HEK293T (cell line): ENCODE data around the gene SEPTIN14.
"Not testable (repeated sequence)": the region's sequence is repeated elsewhere in the genome, so short reads cannot be mapped to it uniquely, and the experiment has no call there.

ENCODE experiments used
- CTCF ChIA-PET: fragments of 350-600 bp; formaldehyde crosslinking; extraction: SDS; loops from one replicate; lab custom pipeline; 2021; ENCODE audit warnings: antibody characterized with exemption, inconsistent platforms; lab: Yijun Ruan, JAX
- POLR2A ChIA-PET: fragments of 350-600 bp; formaldehyde crosslinking; extraction: SDS; loops from one replicate; lab custom pipeline; 2020; ENCODE audit warnings: antibody characterized with exemption, inconsistent platforms; lab: Yijun Ruan, JAX
- DNase-seq: peaks from one replicate; pipeline ENCODE4 v3.0.0; 2012; ENCODE audit warnings: mixed read lengths; ENCODE audit errors: extremely low spot score
- ARNT ChIP-seq: fragments of 450-650 bp; IDR thresholded peaks from 2 replicates; pipeline ENCODE4 v1.6.1; 2017; ENCODE audit warnings: mild to moderate bottlenecking
- BHLHE40 ChIP-seq: fragments of 450-650 bp; IDR thresholded peaks from 2 replicates; pipeline ENCODE4 v1.6.1; 2016; ENCODE audit warnings: mild to moderate bottlenecking, moderate library complexity, borderline replicate concordance
- CTBP1 ChIP-seq: fragments of 450-650 bp; IDR thresholded peaks from 2 replicates; pipeline ENCODE4 v1.6.1; 2016; ENCODE audit warnings: borderline replicate concordance
- ELF4 ChIP-seq: fragments of 450-650 bp; IDR thresholded peaks from 2 replicates; pipeline ENCODE4 v1.6.1; 2017; ENCODE audit warnings: antibody characterized with exemption
- FOXA1 ChIP-seq: fragments of 450-650 bp; IDR thresholded peaks from 2 replicates; pipeline ENCODE4 v1.6.1; 2016; ENCODE audit warnings: mild to moderate bottlenecking
- FOXK2 ChIP-seq: fragments of 450-650 bp; IDR thresholded peaks from 2 replicates; pipeline ENCODE4 v1.6.1; 2016; ENCODE audit warnings: mild to moderate bottlenecking
- FOXM1 ChIP-seq: fragments of 450-650 bp; IDR thresholded peaks from 2 replicates; pipeline ENCODE4 v1.6.1; 2017; ENCODE audit warnings: mild to moderate bottlenecking, borderline replicate concordance
- HDGF ChIP-seq: fragments of 450-650 bp; IDR thresholded peaks from 2 replicates; pipeline ENCODE4 v1.6.1; 2017; ENCODE audit warnings: antibody characterized with exemption, borderline replicate concordance
- L3MBTL2 ChIP-seq: fragments of 450-650 bp; conservative IDR thresholded peaks from 2 replicates; pipeline ENCODE4 v1.6.1; 2016; ENCODE audit warnings: mild to moderate bottlenecking
- LEF1 ChIP-seq: fragments of 450-650 bp; IDR thresholded peaks from 2 replicates; pipeline ENCODE4 v1.6.1; 2017; ENCODE audit warnings: mild to moderate bottlenecking, borderline replicate concordance
- NFRKB ChIP-seq: fragments of 450-650 bp; IDR thresholded peaks from 2 replicates; pipeline ENCODE4 v1.6.1; 2016; ENCODE audit warnings: mild to moderate bottlenecking, moderate library complexity
- PKNOX1 ChIP-seq: fragments of 450-650 bp; IDR thresholded peaks from 2 replicates; pipeline ENCODE4 v1.6.1; 2016
- SP1 ChIP-seq: fragments of 450-650 bp; IDR thresholded peaks from 2 replicates; pipeline ENCODE4 v1.6.1; 2017
- SUZ12 ChIP-seq: fragments of 450-650 bp; IDR thresholded peaks from 2 replicates; pipeline ENCODE4 v1.6.1; 2016; ENCODE audit warnings: mild to moderate bottlenecking
- TARDBP ChIP-seq: fragments of 450-650 bp; IDR thresholded peaks from 2 replicates; pipeline ENCODE4 v1.6.1; 2016
- ZNF384 ChIP-seq: fragments of 450-650 bp; IDR thresholded peaks from 2 replicates; pipeline ENCODE4 v1.6.1; 2016

The SEPTIN14 gene

DNA sequence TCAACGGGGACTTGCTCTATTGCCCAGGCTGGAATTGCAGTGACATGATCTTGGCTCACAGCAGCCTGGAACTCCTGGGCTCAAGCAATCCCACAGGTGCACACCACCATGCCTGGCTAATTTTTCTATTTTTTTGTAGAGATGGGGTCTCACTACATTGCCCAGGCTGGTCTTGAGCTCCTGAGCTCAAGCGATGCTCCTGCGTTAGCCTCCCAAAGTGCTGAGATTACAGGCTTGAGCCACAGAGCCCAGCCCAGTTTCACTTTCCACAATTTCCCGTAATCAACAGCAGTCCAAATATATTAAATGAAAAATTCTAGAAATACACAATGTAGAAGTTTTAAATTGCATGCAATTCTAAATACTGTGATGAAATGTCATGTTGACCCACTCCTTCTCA is 24.0 kb downstream of the SEPTIN14 start:
- DNase-seq, result no peak
- TF ChIP-seq PKNOX1 (no peak), ELF4 (no peak), NFRKB (no peak), SUZ12 (no peak), ZNF384 (no peak), ARNT (no peak), SP1 (no peak)
- POLR2A ChIA-PET, result no interaction called here
- CTCF ChIA-PET, result interaction anchor here (1.0 kb wide), 1 partner anchor 198 kb away, joined by 3 read pairs; no protein-coding TSS in a partner anchor

GRCh38 chr7:55827577-55827976 is 35.0 kb downstream of the SEPTIN14 start:
- TF ChIP-seq SP1 (no peak), L3MBTL2 (no peak), PKNOX1 (no peak), SUZ12 (no peak), ARNT (no peak), FOXM1 (no peak), HDGF (no peak), ZNF384 (no peak), FOXK2 (no peak), ELF4 (no peak), BHLHE40 (no peak), NFRKB (no peak), LEF1 (no peak), FOXA1 (no peak), TARDBP (no peak), CTBP1 (no peak)
- ChIA-PET POLR2A (no interaction called here), CTCF (no interaction called here)
- DNase-seq, result no peak

DNA sequence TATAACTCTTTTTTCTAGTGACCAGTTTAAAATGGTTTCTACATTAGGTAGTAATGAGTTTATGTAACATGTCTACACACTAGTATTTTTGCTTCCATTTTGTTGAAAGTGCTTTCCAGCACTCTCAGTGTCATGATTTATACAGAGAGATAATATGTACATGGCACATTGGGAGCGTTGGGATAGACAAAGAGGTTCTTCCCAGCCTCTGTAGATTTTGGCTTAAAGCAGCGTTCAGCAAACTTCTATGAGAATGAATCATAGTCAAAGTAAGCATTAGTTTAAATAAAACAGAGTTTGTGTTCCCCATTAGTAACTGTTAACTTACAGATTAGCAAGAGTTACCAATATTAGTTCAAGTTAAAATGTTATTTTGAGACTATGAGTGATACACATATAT is 43.9 kb downstream of the SEPTIN14 start:
- TF ChIP-seq HDGF (no peak), BHLHE40 (no peak), FOXA1 (no peak), ELF4 (no peak), FOXM1 (no peak), LEF1 (no peak), TARDBP (no peak), ZNF384 (no peak), FOXK2 (no peak), NFRKB (no peak), SP1 (no peak), PKNOX1 (no peak), CTBP1 (no peak), L3MBTL2 (no peak), ARNT (no peak), SUZ12 (no peak)
- CTCF ChIA-PET, result no interaction called here
- POLR2A ChIA-PET, result no interaction called here
- no peak for DNase-seq

DNA sequence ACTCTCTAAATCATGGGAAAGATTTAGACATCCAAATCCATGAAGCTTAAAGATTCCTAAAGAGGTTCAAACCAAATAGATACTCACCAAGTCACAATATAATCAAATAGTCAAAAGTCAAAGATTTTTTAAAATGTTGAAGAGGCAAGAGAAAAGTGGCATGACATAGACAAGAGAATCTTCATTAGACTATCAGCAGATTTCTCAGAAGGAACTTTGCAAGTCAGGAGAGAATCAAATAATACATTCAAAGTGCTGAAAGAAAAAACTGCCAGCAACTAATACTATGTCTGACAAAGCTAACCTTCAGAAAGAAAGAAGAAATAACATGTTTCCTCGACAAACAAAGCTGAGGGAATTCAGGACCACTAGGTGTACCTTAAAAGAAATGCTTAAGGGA is 65.3 kb downstream of the SEPTIN14 start:
- CTCF ChIA-PET, POLR2A ChIA-PET, DNase-seq: not testable (repeated sequence)

DNA sequence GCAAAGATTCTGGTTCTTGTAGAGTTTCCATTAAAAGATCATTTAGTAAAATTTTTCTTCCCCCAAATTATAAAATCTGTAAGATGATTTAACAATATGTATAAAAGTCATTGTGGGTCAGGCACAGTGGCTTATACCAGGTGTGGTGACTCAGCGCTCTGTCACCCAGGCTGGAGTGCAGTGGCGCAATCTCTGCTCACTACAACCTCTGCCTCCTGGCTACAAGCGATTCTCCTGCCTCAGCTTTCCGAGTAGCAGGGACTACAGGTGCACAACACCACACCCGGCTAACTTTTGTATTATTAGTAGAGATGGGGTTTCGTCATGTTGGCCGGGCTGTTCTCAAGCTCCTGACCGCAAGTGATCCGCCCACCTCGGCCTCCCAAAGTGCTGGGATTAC is 68.0 kb downstream of the SEPTIN14 start:
- CTCF ChIA-PET, result no interaction called here
- DNase-seq, result no peak
- no peak for TF ChIP-seq FOXM1
- TF ChIP-seq SUZ12, result no peak
- TF ChIP-seq SP1, result no peak
- POLR2A ChIA-PET, result no interaction called here

DNA sequence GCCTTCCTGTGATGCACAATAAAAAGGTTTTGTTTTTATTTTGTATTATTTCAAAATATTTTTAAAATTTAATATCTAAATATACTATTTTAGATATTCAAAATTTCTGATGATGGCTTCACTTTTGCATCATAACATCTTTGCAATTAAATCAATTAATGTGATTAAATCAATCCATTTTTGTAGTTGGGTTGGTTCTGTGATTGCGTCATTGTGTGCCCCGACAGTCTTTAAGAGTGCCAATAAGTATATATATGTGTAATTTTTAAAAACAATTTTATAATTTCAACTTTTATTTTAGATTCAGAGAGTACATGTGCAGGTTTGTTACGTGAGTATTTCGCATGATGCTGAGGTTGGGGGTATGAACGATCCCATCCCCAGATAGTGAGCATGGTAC is 70.5 kb downstream of the SEPTIN14 start:
- DNase-seq, result no peak
- ChIA-PET CTCF (no interaction called here), POLR2A (no interaction called here)
- TF ChIP-seq PKNOX1, result no peak

GRCh38 chr7:55787796-55788195 is 74.8 kb downstream of the SEPTIN14 start:
- ChIA-PET POLR2A (no interaction called here), CTCF (no interaction called here)
- TF ChIP-seq TARDBP (no peak), CTBP1 (no peak), SP1 (no peak), FOXM1 (no peak), PKNOX1 (no peak), NFRKB (no peak), LEF1 (no peak), ZNF384 (no peak), ELF4 (no peak), L3MBTL2 (no peak), ARNT (no peak), FOXA1 (no peak), HDGF (no peak), BHLHE40 (no peak), SUZ12 (no peak), FOXK2 (no peak)
- no peak for DNase-seq
